ENCODE data around the gene BARHL2. TPM values are rescaled to one million over a fixed set of nuclear protein-coding genes. Genes with fewer than 3 reads are reported as not detected.

The BARHL2 gene
- total and polyA plus RNA-seq, 4 experiments from 2014 or later = not detected

GRCh38 chr1:90728502-90729287 lies 11.6 kb upstream of the BARHL2 start:
- H3K27ac Mint-ChIP-seq = peak overlapping the region in 4 of 7 donors; percentile 27 to 79 (median 74)
- H3K4me3 ChIP-seq (ENCODE audit: low read length in 2 of 2) = no peak overlapping the region

DNA sequence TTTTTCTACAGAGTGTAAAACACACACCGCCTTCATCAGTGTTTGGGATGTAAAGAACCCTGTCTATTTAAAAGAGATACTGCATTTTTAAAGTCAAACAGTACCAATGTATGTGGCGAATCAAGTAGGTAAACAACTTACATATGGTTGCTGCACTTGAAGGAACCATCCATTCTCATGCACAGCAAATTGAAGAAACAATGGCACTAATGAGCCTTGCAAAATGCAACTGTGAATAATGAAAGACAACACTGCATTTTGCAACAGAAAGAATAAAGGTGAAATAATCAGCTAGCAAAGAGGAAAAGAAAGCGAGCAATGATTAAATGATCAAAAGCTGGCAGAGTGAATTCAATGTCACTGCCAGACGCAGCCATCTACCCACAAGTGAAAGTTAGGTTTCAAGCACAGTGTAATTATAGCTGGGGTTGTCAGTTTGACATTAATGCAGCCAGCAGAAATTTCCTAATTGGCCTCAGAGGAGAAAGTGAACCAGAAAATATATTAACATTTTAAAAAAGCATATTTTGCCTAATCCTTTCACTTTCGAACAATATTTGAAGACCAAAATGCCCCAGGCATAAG lies 10.9 kb upstream of the BARHL2 start:
- Histone ChIP-seq H3K27ac (ENCODE audit: low read depth, low read length) (no peak overlapping the region), H3K36me3 (ENCODE audit: insufficient read depth, low read length) (no peaks in the 10 kb centered on the region), H3K4me1 (ENCODE audit: insufficient read depth, low read length) (peaks cover 64% of the 10 kb centered on the region), H3K4me3 (ENCODE audit: low read length in 2 of 2) (no peak overlapping the region), H3K27me3 (ENCODE audit: insufficient read depth, low read length) (peaks cover 93% of the 10 kb centered on the region), H3K9me3 (ENCODE audit: control insufficient read depth in 1 of 2, low read length in 2 of 2) (no peaks in the 10 kb centered on the region)
- no peak for DNase-seq
- Mint-ChIP-seq H3K36me3 (peaks cover 2 to 5% of the 10 kb centered on the region in 2 donors), H3K4me1 (peaks cover 30 to 66% (median 49%) of the 10 kb centered on the region in 4 donors), H3K27ac (peak overlapping the region in 1 of 7 donors; percentile 72), H3K27me3 (peaks cover 75 to 76% of the 10 kb centered on the region in 2 donors), H3K4me3 (peak overlapping the region in 7 of 8 donors; percentile 21 to 74 (median 62)), H3K9me3 (peaks cover 0 to 54% (median 33%) of the 10 kb centered on the region in 8 donors)
- ChIA-PET CTCF (ENCODE audit: partially characterized antibody) (interaction anchor here (0.7 kb wide), 1 partner anchor 8 kb away, joined by 3 read pairs; no protein-coding TSS in a partner anchor), POLR2A (ENCODE audit: partially characterized antibody) (interaction anchor here (1.1 kb wide), 1 partner anchor 873 kb away, joined by 3 read pairs; no protein-coding TSS in a partner anchor)
- intact Hi-C loops (cut with micrococcal nuclease) = loop anchor here (2.0 to 10.0 kb wide), 2 partner anchors 17 to 107 kb away; no protein-coding TSS in a partner anchor

More at GRCh38 chr1:90728502-90729287, 11.6 kb upstream of the BARHL2 start:
- Mint-ChIP-seq H3K27me3 (peaks cover 75 to 76% of the 10 kb centered on the region in 2 donors), H3K36me3 (peaks cover 0 to 5% of the 10 kb centered on the region in 2 donors), H3K4me3 (peak overlapping the region in 7 of 8 donors; percentile 21 to 75 (median 68)), H3K9me3 (peaks cover 0 to 48% (median 31%) of the 10 kb centered on the region in 8 donors), H3K4me1 (peaks cover 30 to 59% (median 45%) of the 10 kb centered on the region in 4 donors)
- Histone ChIP-seq H3K27me3 (ENCODE audit: insufficient read depth, low read length) (peaks cover 86% of the 10 kb centered on the region), H3K27ac (ENCODE audit: low read depth, low read length) (no peak overlapping the region), H3K9me3 (ENCODE audit: control insufficient read depth in 1 of 2, low read length in 2 of 2) (no peaks in the 10 kb centered on the region), H3K36me3 (ENCODE audit: insufficient read depth, low read length) (no peaks in the 10 kb centered on the region), H3K4me1 (ENCODE audit: insufficient read depth, low read length) (peaks cover 57% of the 10 kb centered on the region)
- ChIA-PET CTCF (ENCODE audit: partially characterized antibody) (interaction anchor here (0.7 to 1.4 kb wide), 2 partner anchors 9 kb away, joined by 3 to 4 read pairs; no protein-coding TSS in a partner anchor), POLR2A (ENCODE audit: partially characterized antibody) (interaction anchor here (1.1 kb wide), 1 partner anchor 873 kb away, joined by 3 read pairs; no protein-coding TSS in a partner anchor)
- DNase-seq = no peak
- intact Hi-C loops (cut with micrococcal nuclease) = loop anchor here (10.0 kb wide), 1 partner anchor 106 kb away; no protein-coding TSS in a partner anchor

GRCh38 chr1:90726986-90727480 lies 9.9 kb upstream of the BARHL2 start:
- H3K36me3 Mint-ChIP-seq = peaks cover 2 to 5% of the 10 kb centered on the region in 2 donors
- DNase-seq = no peak
- Histone ChIP-seq H3K27ac (ENCODE audit: low read depth, low read length) (no peak overlapping the region), H3K4me3 (ENCODE audit: low read length in 2 of 2) (no peak overlapping the region), H3K27me3 (ENCODE audit: insufficient read depth, low read length) (peaks cover 87% of the 10 kb centered on the region), H3K9me3 (ENCODE audit: control insufficient read depth in 1 of 2, low read length in 2 of 2) (no peaks in the 10 kb centered on the region), H3K4me1 (ENCODE audit: insufficient read depth, low read length) (peaks cover 64% of the 10 kb centered on the region), H3K36me3 (ENCODE audit: insufficient read depth, low read length) (no peaks in the 10 kb centered on the region)
- H3K27ac Mint-ChIP-seq = peak overlapping the region in 1 of 7 donors; percentile 33
- ChIA-PET POLR2A (ENCODE audit: partially characterized antibody) (no interaction called here), CTCF (ENCODE audit: partially characterized antibody) (interaction anchor here (1.0 kb wide), 1 partner anchor 11 kb away, joined by 3 read pairs; the partner anchor contains the start of gene BARHL2)
- H3K9me3 Mint-ChIP-seq = peaks cover 0 to 54% (median 33%) of the 10 kb centered on the region in 8 donors
- H3K4me3 Mint-ChIP-seq = peak overlapping the region in 2 of 8 donors; percentile 17 to 89
- peaks cover 30 to 68% (median 50%) of the 10 kb centered on the region in 4 donors for H3K4me1 Mint-ChIP-seq
- intact Hi-C loops (cut with micrococcal nuclease) = loop anchor here (2.0 to 10.0 kb wide), 2 partner anchors 16 to 108 kb away; no protein-coding TSS in a partner anchor
- H3K27me3 Mint-ChIP-seq = peaks cover 77 to 78% of the 10 kb centered on the region in 2 donors

DNA sequence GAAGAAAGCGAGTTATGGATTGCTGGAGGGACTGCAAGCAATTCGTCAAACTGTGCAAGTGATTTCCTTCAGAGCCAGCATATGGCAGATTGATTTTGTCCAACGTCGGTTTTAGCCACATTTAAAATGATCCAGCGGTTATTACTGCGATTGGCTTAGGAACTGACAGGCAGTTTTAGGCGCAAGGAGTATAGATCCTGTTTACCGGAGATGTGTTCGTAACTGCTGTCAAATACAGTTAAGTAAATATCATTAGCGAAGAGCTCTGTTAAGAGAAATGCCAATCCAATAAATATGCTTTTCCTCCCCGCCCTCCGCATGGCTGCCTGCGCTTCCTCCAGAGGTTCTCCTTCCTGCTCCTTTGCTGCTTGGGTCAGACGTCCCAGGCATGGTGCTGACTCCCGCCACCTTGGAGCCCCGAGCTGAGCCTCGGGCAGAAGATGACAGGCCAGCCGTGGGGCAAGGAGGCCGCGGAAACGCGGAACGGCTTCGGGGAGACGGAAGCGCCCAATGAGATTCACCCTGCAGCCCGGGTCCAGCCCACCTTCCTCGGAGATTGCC lies 9.4 kb upstream of the BARHL2 start:
- H3K27ac ChIP-seq (ENCODE audit: low read depth, low read length) = no peak overlapping the region
- DNase-seq = no peak
- H3K27ac Mint-ChIP-seq = peak overlapping the region in 5 of 7 donors; percentile 12 to 92 (median 43)
- H3K27me3 Mint-ChIP-seq = peaks cover 80 to 81% of the 10 kb centered on the region in 2 donors
- peaks cover 31 to 72% (median 50%) of the 10 kb centered on the region in 4 donors for H3K4me1 Mint-ChIP-seq
- intact Hi-C loops (cut with micrococcal nuclease) = loop anchor here (2.0 to 10.0 kb wide), 2 partner anchors 16 to 108 kb away; no protein-coding TSS in a partner anchor
- H3K9me3 ChIP-seq (ENCODE audit: control insufficient read depth in 1 of 2, low read length in 2 of 2) = no peaks in the 10 kb centered on the region
- POLR2A ChIA-PET (ENCODE audit: partially characterized antibody) = no interaction called here
- peaks cover 87% of the 10 kb centered on the region for H3K27me3 ChIP-seq (ENCODE audit: insufficient read depth, low read length)
- H3K4me1 ChIP-seq (ENCODE audit: insufficient read depth, low read length) = peaks cover 64% of the 10 kb centered on the region
- peak overlapping the region; percentile 57 to 89 (median 74) for H3K4me3 Mint-ChIP-seq
- peaks cover 2 to 5% of the 10 kb centered on the region in 2 donors for H3K36me3 Mint-ChIP-seq
- CTCF ChIA-PET (ENCODE audit: partially characterized antibody) = interaction anchor here (1.0 kb wide), 1 partner anchor 10 kb away, joined by 3 read pairs; the partner anchor contains the start of gene BARHL2
- no peaks in the 10 kb centered on the region for H3K36me3 ChIP-seq (ENCODE audit: insufficient read depth, low read length)
- H3K4me3 ChIP-seq (ENCODE audit: low read length in 2 of 2) = no peak overlapping the region
- H3K9me3 Mint-ChIP-seq = peaks cover 0 to 55% (median 37%) of the 10 kb centered on the region in 8 donors

DNA sequence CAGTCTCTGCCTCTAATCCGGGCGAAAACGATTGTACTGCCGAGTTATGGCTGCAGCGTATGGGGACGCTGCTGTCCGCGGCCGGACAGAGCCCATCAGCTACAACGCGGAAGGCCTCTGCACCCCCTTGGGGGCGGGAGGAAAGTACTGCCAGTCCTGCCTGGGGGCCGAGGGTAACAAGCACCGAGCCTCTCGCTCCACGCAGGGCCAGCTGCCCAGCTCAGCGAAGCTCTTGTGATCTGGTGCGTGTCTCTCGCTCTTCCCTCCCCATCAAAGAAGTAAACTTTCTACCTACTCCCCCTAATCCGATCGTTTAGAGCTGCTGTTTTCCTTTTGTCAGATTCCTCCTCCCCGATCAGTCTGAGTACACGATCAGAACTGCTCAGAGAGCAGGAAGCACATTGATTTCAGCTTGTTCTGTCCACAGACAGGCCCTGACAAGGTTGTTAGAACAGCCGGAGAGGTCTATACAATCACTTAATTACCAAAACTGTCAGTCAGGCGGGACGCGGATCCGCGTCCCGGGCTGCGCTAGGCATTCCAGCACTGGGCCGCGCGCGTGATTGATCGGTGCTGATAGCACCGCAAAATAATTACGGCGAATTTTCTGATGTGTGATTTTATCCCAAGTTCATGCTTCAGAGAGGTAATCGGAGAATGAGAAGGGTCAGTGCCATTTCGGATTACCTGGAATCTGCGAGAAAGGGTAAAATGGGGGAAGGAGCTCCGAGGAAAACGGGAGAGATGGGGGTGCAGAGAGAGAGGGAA lies 8.7 kb upstream of the BARHL2 start:
- no peaks in the 10 kb centered on the region for H3K9me3 ChIP-seq (ENCODE audit: control insufficient read depth in 1 of 2, low read length in 2 of 2)
- no peaks in the 10 kb centered on the region for H3K36me3 ChIP-seq (ENCODE audit: insufficient read depth, low read length)
- H3K4me3 ChIP-seq (ENCODE audit: low read length in 2 of 2) = no peak overlapping the region
- POLR2A ChIA-PET (ENCODE audit: partially characterized antibody) = no interaction called here
- CTCF ChIA-PET (ENCODE audit: partially characterized antibody) = interaction anchor here (1.0 kb wide), 1 partner anchor 10 kb away, joined by 3 read pairs; the partner anchor contains the start of gene BARHL2
- DNase-seq = no peak
- H3K36me3 Mint-ChIP-seq = peaks cover 2 to 9% of the 10 kb centered on the region in 2 donors
- intact Hi-C loops (cut with micrococcal nuclease) = loop anchor here (2.0 to 10.0 kb wide), 2 partner anchors 15 to 109 kb away; no protein-coding TSS in a partner anchor
- H3K27ac ChIP-seq (ENCODE audit: low read depth, low read length) = no peak overlapping the region
- peak overlapping the region in 6 of 7 donors; percentile 18 to 92 (median 38) for H3K27ac Mint-ChIP-seq
- peaks cover 35 to 76% (median 51%) of the 10 kb centered on the region in 4 donors for H3K4me1 Mint-ChIP-seq
- H3K4me1 ChIP-seq (ENCODE audit: insufficient read depth, low read length) = peaks cover 64% of the 10 kb centered on the region
- H3K27me3 Mint-ChIP-seq = peaks cover 80 to 83% of the 10 kb centered on the region in 2 donors
- peak overlapping the region; percentile 57 to 89 (median 74) for H3K4me3 Mint-ChIP-seq
- H3K27me3 ChIP-seq (ENCODE audit: insufficient read depth, low read length) = peaks cover 84% of the 10 kb centered on the region
- peaks cover 0 to 60% (median 43%) of the 10 kb centered on the region in 8 donors for H3K9me3 Mint-ChIP-seq
